ENCODE measurements around the gene RTN4RL1.
A peak's percentile ranks its signal among the peaks of the same experiment; 100 is the strongest.

Gene RTN4RL1

DNA sequence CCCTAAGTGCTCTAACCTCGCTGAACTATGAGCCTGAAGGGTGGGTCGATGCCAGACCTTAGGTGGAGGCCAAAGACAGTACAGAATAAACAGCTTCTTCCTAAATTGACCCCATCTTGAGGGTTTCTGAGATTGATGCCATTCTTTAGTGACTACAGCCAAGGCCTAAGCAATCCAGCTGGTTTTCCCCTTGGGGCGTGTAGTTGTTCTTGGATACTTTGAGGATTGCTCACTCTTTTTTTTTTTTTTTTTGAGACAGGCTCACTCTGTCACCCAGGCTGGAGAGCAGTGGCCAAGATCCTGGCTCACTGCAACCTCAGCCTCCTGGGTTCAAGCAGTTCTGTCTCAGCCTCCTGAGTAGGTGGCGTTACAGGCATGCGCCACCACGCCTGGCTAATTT lies 18.7 kb upstream of the RTN4RL1 start:
- no peak overlapping the region for H3K4me3 ChIP-seq (replicated peaks; ENCODE audit: low read depth, low read length)
- TF ChIP-seq, protein P1, sequence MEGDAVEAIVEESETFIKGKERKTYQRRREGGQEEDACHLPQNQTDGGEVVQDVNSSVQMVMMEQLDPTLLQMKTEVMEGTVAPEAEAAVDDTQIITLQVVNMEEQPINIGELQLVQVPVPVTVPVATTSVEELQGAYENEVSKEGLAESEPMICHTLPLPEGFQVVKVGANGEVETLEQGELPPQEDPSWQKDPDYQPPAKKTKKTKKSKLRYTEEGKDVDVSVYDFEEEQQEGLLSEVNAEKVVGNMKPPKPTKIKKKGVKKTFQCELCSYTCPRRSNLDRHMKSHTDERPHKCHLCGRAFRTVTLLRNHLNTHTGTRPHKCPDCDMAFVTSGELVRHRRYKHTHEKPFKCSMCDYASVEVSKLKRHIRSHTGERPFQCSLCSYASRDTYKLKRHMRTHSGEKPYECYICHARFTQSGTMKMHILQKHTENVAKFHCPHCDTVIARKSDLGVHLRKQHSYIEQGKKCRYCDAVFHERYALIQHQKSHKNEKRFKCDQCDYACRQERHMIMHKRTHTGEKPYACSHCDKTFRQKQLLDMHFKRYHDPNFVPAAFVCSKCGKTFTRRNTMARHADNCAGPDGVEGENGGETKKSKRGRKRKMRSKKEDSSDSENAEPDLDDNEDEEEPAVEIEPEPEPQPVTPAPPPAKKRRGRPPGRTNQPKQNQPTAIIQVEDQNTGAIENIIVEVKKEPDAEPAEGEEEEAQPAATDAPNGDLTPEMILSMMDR (IDR thresholded peaks at IDR 0.05; ENCODE audit: low read depth, low read length, missing control alignments), result no peak
- no peak for DNase-seq (ENCODE audit: extremely low read depth, low read depth)

DNA sequence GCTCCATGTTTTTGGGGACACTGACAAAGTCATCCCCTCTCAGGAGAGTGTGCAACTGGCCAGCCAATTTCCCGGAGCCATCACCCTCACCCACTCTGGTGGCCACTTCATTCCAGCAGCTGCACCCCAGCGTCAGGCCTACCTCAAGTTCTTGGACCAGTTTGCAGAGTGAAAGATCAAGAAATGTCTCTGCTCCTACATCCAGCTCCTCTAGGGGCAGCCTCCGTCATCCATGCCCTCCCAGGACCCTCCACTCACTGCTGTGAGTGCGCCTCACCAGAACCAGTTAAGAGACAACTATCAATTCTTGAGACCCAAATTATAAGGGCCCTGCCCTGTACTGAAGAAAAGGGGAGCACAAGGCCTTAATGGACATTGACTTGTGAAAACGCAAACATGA lies 17.8 kb upstream of the RTN4RL1 start:
- TF ChIP-seq, protein P1 (IDR thresholded peaks at IDR 0.05; ENCODE audit: low read depth, low read length, missing control alignments), result no peak
- peak overlapping the region; percentile 71 for H3K4me3 ChIP-seq (replicated peaks; ENCODE audit: low read depth, low read length)
- no peak for DNase-seq (ENCODE audit: extremely low read depth, low read depth)

DNA sequence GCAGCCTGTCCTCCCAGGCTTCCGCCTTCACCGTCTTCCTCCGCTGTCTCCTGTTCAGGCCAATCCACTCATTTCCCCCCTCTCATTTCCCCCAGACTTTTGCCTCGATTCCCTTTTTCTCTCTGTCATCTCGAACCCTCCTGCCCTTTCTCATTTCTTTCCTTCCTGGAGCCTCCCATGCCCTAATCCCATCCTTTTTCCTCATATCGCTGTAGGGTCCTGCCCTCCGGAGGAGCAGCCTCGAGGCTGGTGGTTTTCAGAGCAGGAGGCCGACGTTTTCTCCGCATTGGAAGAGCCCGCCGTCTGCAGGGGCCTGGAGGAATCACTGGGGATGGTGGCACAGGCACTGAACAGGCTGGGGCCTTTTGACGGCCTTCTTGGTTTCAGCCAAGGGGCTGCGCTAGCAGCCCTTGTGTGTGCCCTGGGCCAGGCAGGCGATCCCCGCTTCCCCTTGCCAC lies 17.3 kb upstream of the RTN4RL1 start:
- DNase-seq (ENCODE audit: extremely low read depth, low read depth), result no peak
- H3K4me3 ChIP-seq (replicated peaks; ENCODE audit: low read depth, low read length), result peak overlapping the region; percentile 71
- TF ChIP-seq, protein P1 (IDR thresholded peaks at IDR 0.05; ENCODE audit: low read depth, low read length, missing control alignments), result no peak

DNA sequence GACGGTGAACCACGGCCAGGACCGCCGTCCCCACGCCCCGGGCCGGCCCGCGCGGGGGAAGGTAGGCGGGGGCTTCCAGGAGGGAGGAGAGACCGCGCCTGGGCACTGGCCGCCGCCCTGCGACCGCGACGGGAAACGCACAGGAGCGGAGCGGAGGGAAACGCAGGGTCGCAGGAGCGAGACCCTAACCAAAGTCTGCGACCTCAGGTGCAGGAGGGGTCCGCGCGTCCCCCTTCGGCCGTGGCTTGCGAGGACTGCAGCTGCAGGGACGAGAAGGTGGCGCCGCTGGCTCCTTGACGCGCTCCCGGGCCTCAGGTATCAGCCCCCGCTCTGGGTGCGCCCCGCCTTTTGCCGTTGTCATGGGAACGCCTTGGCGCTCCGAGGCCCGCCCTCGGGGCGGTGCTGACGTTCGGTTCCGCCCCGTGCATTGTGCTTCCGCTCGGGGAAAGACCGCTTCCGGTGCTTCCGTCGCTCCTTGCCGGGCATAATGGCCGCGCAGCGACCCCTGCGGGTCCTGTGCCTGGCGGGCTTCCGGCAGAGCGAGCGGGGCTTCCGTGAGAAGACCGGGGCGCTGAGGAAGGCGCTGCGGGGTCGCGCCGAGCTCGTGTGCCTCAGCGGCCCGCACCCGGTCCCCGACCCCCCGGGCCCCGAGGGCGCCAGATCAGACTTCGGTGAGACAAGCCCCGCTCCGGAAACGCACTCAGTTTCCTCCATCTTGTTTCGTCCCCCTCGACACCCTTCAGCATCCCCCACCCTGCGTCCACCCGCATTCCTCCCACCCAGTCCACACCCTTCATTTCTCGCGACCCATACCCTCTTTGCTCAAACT lies 16.6 kb upstream of the RTN4RL1 start, which contains the start of gene OVCA2:
TSS of gene OVCA2 (plus strand) at position 462 of the 829 bp plus-strand sequence. CDS start at position 488, 26 bp downstream.
- peak; percentile 85 for DNase-seq (ENCODE audit: extremely low read depth, low read depth)
- TF ChIP-seq, protein P1 (IDR thresholded peaks at IDR 0.05; ENCODE audit: low read depth, low read length, missing control alignments), result peak; percentile 60
- H3K4me3 ChIP-seq (replicated peaks; ENCODE audit: low read depth, low read length), result peak within 1 kb of the TSS; percentile 71

DNA sequence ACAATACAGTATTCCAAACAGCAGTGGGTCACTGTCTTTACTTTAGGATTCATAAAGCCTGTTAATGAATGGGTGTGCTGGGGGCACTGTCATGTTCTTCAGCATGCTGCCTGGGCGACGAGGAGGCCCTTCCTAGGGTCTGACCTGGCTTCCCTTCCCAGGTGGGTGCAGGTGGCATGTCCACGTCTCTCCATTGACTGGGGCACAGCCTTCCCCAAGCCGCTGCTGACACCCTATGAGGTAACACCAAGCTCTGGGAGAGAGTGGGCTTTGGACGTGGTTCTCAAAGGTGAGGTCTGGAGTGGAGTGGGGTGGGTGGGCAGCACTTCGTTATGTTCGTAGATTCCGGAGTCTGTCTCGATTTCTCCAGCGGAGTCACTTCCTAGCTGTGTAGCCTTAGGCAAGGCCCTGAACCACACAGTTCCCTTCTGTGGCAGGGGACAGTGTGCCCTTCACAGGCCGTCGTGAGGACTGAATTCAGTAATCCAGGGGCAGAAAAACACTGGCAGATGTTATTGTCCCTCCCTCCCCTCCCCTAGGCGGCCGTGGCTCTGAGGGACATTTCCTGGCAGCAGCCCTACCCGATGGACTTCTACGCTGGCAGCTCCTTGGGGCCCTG lies 15.9 kb upstream of the RTN4RL1 start:
- TF ChIP-seq, protein P1 (IDR thresholded peaks at IDR 0.05; ENCODE audit: low read depth, low read length, missing control alignments), result no peak
- peak overlapping the region; percentile 71 for H3K4me3 ChIP-seq (replicated peaks; ENCODE audit: low read depth, low read length)
- no peak for DNase-seq (ENCODE audit: extremely low read depth, low read depth)

DNA sequence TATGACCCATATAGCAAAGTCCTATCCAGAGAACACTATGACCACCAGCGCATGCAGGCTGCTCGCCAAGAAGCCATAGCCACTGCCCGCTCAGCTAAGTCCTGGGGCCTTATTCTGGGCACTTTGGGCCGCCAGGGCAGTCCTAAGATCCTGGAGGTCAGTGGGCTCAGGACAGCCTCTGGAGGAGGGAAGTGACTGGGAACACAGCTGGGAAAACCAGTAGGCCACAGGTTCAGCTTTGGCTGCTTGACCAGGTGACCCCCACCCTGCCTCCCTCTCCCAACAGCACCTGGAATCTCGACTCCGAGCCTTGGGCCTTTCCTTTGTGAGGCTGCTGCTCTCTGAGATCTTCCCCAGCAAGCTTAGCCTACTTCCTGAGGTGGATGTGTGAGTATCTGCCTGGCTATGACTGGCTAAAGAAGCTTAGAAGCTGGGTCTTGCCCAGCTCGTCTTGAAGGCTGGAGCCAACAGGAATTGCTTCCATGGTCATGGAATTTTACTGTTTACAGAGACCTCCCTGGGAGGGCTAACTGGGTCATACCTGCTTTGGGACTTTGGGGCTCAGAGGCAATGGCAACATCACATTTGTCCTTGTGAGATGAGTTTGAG lies 15.2 kb upstream of the RTN4RL1 start:
- H3K4me3 ChIP-seq (replicated peaks; ENCODE audit: low read depth, low read length), result no peak overlapping the region
- DNase-seq (ENCODE audit: extremely low read depth, low read depth), result no peak
- TF ChIP-seq, protein P1 (IDR thresholded peaks at IDR 0.05; ENCODE audit: low read depth, low read length, missing control alignments), result no peak
